ENCODE results near the gene BCO2.

Gene BCO2

DNA sequence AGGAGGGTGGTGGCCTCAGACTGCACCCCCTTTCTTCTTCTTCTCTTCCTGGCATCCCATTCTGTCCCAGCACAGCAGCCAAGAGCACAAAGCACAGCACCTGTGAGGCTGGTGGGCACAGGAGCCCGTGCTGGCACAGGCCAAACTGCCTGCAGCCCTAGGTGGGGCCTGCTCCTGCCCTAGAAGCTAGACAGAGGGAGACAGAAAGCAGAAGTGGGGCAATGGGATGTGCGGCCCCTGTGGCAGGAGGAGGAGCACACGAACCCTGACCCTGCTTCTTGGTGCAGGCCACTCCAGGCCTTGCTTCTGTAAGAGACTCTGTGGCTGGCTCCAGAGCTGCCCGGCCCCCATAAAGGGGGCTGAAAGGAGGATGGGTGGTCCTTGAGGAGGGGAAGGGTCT is 47.0 kb downstream of the BCO2 start:
- Mint-ChIP-seq H3K4me3 (no peak overlapping the region), H3K27ac (no peak overlapping the region), H3K9me3 (no peaks in the 10 kb centered on the region), H3K27me3 (no peaks in the 10 kb centered on the region), H3K4me1 (peaks cover 11% of the 10 kb centered on the region)
- no peak for DNase-seq
- ATAC-seq, result no peak

DNA sequence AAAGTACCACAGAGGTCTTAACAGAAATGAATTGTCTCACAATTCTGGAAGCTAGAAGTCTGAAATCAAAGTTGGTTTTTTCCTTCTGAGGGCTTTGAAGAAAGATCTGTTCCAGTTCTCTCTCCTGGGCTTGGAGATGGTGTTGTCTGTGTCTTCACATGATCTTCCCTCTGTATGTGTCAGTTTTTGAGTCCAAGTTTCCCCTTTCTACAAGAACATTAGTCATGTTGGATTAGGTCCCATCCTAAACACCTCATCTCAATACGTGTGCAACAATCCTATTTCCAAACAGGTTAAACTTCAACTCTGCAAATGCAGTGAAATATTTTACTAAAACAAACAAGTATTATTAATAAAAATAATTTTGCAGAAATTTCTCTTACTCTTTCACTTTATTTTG is 47.8 kb downstream of the BCO2 start:
- no peak for DNase-seq
- Mint-ChIP-seq H3K27me3 (no peaks in the 10 kb centered on the region), H3K27ac (no peak overlapping the region), H3K4me1 (peaks cover 19% of the 10 kb centered on the region), H3K4me3 (no peak overlapping the region), H3K9me3 (no peaks in the 10 kb centered on the region)
- no peak for ATAC-seq

DNA sequence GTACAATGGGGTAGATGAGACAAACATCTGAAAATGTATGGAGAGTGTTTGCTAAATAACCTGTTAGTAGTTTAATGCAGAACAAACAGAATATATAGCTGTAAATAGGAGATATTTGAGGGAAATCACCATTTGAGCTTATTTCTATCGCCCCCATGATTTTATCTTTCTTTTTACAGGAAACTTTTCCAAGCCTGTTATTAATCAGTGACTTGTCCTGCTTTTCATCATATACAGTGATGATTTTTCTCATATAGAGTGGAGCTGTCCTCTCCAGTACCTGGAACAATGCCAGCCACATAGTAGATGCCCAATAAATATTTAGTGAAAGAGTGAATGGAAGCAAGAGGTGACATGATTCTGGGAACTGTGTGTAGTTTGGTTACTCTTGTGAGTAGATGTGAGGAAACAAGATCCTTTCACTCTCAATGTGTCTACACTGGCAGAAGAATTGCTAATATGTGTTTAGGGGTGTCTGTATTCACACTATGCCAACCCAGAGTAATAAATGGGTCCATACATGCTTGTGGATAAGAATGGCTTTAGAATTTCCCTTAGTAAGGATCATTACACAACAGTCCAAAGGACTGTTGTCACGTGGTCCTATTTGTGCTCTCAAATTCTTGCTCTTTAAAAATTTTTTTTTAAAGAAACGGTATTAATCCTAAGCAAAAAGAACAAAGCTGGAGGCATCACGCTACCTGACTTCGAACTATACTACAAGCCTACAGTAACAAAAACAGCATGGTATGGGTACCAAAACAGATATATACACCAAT is 48.6 kb downstream of the BCO2 start:
- Mint-ChIP-seq H3K27me3 (no peaks in the 10 kb centered on the region), H3K4me3 (no peak overlapping the region), H3K27ac (no peak overlapping the region), H3K4me1 (peaks cover 25% of the 10 kb centered on the region), H3K9me3 (no peaks in the 10 kb centered on the region)
- no peak for DNase-seq
- ATAC-seq, result no peak

DNA sequence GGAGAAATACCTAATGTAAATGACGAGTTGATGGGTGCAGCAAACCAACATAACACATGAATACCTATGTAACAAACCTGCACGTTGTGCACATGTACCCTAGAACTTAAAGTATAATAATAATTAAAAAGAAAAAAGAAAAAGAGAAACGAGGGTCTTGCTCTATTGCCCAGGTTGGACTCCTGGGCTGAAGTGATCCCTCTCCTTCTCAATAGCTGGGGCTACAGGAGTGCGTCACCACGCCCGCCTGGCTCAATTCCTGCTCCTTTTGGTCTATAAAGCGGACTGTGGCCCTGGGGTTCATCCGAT is 50.4 kb downstream of the BCO2 start:
- no peak for DNase-seq
- peak overlapping the region; percentile 94 to 96 for H3K27ac Mint-ChIP-seq
- H3K4me3 Mint-ChIP-seq, result peak overlapping the region; percentile 79 to 90
- H3K4me1 Mint-ChIP-seq, result peaks cover 19% of the 10 kb centered on the region
- H3K27me3 Mint-ChIP-seq, result no peaks in the 10 kb centered on the region
- ATAC-seq, result no peak
- no peaks in the 10 kb centered on the region for H3K9me3 Mint-ChIP-seq

DNA sequence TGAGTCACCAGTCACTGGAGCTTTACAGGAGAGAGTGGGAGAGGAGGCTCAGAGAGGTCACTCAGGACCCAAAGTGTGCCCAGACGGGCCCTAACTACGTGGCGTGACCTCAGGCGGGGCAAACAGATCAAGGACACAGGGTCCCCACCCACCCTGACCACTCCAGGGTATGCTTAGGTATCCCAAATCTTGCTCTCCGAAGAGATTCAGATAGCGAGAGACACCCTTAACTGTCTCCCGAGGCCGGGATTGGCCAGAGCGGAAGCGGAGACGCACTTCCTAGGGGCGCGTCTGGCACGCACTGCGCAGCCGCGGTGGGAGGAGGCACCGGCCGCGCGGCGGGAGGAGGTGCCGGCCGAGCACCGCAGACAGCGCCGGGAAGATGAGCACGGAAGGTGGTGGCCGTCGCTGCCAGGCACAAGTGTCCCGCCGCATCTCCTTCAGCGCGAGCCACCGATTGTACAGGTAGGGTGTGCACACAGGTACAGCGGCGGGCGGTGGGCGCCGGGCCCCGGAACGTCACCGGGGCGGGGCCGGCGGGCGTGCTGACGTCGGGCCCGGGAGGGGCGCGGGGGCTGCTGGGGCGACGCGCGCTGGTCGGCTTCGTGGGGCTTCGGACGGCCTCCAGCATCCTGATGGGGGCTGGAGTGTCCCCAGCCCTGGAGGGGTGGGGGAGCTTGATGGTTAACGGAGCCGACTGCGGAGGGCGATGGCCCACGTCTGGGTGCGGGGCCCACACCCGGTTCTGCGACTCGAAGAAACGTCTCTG is 50.9 kb downstream of the BCO2 start, which contains the start of gene PTS:
TSS of gene PTS (plus strand) at position 367 of the 769 bp plus-strand sequence. CDS start at position 383, 16 bp downstream.
- no peaks in the 10 kb centered on the region for H3K27me3 Mint-ChIP-seq
- peaks cover 19% of the 10 kb centered on the region for H3K4me1 Mint-ChIP-seq
- H3K9me3 Mint-ChIP-seq, result no peaks in the 10 kb centered on the region
- H3K4me3 Mint-ChIP-seq, result peak within 1 kb of the TSS; percentile 79 to 90
- H3K27ac Mint-ChIP-seq, result peak within 1 kb of the TSS; percentile 94 to 96
- ATAC-seq, result peak; percentile 96
- DNase-seq, result peak; percentile 78 to 85

DNA sequence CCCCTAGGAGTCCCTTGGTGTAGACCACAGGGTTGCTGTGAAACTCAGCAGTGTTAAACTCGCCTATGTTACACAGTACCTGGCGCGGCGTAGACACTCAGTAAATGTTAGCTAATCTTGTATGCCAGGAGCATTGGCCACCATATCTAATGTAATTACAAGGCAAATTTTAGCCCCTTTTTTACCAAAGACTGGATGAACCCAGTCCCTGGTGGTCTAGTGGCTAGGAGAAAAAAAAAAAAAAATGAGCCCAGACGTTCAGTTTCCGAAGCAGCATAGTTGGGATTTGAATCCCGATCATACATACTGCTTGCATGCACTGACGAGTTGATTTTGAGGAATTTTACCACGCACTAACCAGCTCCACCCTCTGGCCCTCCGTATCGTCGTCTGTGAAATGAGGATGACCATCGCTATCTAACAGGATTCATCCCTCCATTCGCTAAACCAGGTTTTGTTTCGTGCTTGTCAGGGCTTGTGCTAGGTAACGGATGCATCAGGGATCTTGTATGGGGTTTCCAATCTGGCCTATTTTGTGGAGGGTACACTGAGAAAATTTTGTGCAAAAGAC is 51.6 kb downstream of the BCO2 start:
- no peaks in the 10 kb centered on the region for H3K27me3 Mint-ChIP-seq
- peak; percentile 82 for ATAC-seq
- H3K4me1 Mint-ChIP-seq, result peaks cover 19% of the 10 kb centered on the region
- H3K27ac Mint-ChIP-seq, result peak overlapping the region; percentile 94 to 96
- no peaks in the 10 kb centered on the region for H3K9me3 Mint-ChIP-seq
- peak overlapping the region; percentile 79 to 90 for H3K4me3 Mint-ChIP-seq
- DNase-seq, result no peak

DNA sequence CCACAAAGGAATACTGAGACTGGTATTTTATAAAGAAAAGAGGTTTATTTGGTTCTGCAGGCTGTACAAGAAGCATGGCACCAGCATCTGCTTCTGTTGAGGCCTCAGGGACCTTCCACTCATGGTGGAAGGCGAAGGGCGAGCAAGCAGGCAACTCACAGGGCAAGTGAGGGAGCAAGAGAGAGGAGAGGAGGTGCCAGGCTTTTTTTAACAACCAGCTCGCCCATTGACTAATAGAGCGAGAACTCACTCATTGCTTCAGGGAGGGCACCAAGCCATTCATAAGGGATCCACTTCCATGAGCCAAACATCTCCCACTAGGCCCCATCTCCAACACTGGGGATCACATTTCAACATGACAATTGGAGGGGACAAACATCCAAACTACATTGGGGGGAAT is 52.2 kb downstream of the BCO2 start:
- ATAC-seq (no peak), DNase-seq (no peak)
- H3K4me1 Mint-ChIP-seq, result peaks cover 19% of the 10 kb centered on the region
- H3K9me3 Mint-ChIP-seq, result no peaks in the 10 kb centered on the region
- no peaks in the 10 kb centered on the region for H3K27me3 Mint-ChIP-seq
- peak overlapping the region; percentile 79 to 90 for H3K4me3 Mint-ChIP-seq
- peak overlapping the region in 1 of 2 donors; percentile 59 for H3K27ac Mint-ChIP-seq

DNA sequence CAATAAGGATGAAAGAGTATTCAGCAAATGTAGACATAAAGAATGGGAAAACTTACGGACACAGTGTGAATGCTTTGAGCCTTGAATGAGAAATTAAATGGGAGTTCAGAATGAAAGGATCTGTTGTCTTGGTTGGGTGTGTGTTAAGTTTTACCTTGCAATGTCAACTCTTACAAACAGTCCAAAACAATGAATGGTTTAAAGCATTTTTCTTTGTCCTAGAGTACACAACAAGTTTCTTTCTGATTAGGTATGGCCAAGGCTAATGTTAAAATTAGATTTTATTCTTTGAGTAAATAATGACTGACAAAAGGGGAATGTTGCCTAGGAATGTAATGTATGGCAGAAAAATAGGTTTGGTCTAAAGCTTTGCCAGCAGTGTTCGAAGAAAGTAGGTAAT is 53.4 kb downstream of the BCO2 start:
- H3K27me3 Mint-ChIP-seq, result no peaks in the 10 kb centered on the region
- no peaks in the 10 kb centered on the region for H3K9me3 Mint-ChIP-seq
- no peak overlapping the region for H3K27ac Mint-ChIP-seq
- ATAC-seq, result no peak
- peaks cover 19% of the 10 kb centered on the region for H3K4me1 Mint-ChIP-seq
- H3K4me3 Mint-ChIP-seq, result no peak overlapping the region
- no peak for DNase-seq

DNA sequence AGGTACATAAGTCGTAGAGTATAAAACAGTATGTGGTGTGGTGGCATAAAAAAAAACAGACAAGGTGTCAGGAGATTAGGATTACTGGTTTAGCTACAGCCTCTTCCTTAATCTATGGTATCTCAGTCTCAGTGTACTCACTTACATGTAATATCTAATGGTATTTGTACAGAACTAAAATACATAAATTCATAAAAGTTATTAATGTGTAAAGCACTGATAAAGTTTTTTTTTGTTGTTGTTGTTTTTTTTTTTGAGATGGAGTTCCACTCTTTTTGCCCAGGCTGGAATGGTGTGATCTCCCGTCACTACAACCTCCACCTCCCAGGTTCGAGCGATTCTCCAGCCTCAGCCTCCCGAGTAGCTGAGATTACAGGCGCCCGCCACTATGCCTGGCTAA is 53.8 kb downstream of the BCO2 start:
- DNase-seq, result no peak
- ATAC-seq, result no peak
- Mint-ChIP-seq H3K4me3 (no peak overlapping the region), H3K27ac (no peak overlapping the region), H3K4me1 (peaks cover 19% of the 10 kb centered on the region), H3K27me3 (no peaks in the 10 kb centered on the region), H3K9me3 (no peaks in the 10 kb centered on the region)

DNA sequence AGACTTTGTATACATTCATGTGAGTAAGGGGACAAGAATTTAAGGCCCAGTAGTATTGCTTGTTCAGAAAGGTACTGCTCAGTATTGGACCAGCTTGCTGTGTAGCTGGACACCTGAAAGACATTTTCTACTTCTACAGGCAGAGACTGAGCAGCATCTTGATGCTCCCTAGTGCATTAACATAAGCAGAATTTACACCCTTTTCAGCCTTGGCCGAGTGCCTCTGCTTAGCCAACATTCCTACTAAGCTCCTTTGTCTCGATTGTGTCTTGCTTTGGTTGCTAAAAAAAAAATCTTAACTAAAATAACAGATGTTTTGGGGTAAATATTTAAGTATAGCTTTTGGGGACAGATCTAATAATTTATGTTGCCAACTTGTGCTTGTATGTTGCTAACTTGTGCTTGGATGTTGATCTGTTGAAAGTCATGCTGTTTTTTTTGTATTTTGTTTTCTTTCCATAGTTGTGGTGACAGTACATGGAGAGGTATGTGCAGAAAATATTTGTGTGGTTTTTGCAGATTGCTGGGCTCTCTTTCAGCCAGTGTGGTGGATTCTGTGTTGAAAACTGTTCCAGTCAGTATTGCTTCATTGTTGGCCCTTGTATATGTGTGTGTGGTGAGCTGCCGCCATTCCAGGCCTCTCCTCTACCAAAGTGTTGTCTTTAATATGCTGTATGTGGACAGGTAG is 54.6 kb downstream of the BCO2 start:
- no peak for ATAC-seq
- Mint-ChIP-seq H3K9me3 (no peaks in the 10 kb centered on the region), H3K4me3 (no peak overlapping the region), H3K27me3 (no peaks in the 10 kb centered on the region), H3K27ac (peak overlapping the region in 1 of 2 donors; percentile 19), H3K4me1 (peaks cover 19% of the 10 kb centered on the region)
- no peak for DNase-seq

DNA sequence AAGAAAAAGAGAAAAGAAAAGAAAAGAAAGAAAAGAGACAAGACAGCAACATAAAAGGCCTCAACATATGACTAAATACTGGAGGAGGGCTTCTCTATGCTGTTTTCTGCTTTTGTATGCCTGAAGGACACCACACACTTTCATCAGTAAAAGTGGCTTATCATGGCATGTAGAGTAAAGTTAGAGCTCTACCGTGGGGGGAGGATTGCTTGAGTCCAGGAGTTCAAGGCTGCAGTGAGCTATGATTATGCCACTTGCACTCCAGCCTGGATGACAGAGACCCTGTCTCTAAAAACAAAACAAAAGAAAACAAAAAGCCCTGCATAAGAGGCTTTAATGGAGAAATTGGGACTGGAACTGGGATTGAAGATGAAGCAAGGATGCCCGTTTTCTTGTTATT is 56.6 kb downstream of the BCO2 start:
- Mint-ChIP-seq H3K27me3 (no peaks in the 10 kb centered on the region), H3K4me1 (peaks cover 18% of the 10 kb centered on the region), H3K4me3 (no peak overlapping the region), H3K9me3 (no peaks in the 10 kb centered on the region), H3K27ac (no peak overlapping the region)
- DNase-seq (no peak), ATAC-seq (no peak)

DNA sequence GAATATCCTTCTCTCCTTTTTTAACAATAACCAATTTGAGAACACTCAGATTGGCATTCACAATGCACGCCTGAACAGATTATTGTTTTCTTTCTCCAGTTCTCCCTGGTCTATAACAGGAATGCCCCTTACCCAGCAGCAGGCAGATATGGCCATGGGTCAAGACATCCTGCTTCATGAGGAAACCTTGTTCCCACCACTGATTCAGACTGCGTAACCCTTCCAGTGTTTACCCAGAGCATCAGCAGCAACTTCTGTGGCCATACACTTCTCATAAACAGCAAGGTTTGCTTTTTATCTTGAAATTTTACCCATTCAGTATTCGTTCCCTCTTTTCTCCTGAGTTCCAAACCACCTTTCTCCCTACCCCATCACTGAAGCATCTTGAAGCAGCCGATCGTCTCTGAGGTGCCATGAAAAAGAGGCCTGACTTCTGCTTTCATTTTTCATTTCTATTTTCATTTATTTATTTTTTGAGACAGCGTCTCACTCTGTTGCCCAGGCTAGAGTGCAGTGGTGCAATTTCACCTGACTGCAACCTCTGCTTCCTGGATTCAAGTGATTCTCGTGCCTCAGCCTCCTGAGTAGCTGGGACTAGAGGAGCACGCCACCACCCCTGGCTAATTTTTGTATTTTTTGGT is 60.6 kb downstream of the BCO2 start:
- Mint-ChIP-seq H3K4me3 (no peak overlapping the region), H3K27ac (no peak overlapping the region)

DNA sequence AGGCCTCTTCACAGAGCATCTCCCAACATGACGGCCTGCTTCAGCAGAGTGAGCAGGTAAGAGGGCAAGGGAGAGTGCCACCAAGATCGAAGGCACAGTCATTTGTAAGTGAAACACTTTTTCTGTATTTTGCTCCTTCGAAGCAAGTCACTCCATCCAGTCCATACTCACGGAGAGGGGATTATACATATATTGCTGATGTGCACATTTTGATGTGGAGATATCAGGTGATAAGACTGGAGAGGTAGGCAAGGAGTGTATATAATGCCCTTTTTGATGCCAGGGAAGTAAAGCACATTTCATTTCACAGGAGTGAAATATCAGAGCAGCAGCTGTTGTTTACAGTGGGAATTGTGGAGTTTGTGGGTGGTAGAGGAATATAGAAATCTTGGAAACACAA is 62.1 kb downstream of the BCO2 start:
- ATAC-seq, result no peak
- Mint-ChIP-seq H3K4me1 (no peaks in the 10 kb centered on the region), H3K27me3 (no peaks in the 10 kb centered on the region), H3K27ac (no peak overlapping the region), H3K4me3 (no peak overlapping the region), H3K9me3 (no peaks in the 10 kb centered on the region)
- no peak for DNase-seq

More for the DNA sequence above, 60.6 kb downstream of the BCO2 start:
- H3K27me3 Mint-ChIP-seq, result no peaks in the 10 kb centered on the region
- no peaks in the 10 kb centered on the region for H3K4me1 Mint-ChIP-seq
- DNase-seq, result no peak
- no peaks in the 10 kb centered on the region for H3K9me3 Mint-ChIP-seq
- ATAC-seq, result no peak

DNA sequence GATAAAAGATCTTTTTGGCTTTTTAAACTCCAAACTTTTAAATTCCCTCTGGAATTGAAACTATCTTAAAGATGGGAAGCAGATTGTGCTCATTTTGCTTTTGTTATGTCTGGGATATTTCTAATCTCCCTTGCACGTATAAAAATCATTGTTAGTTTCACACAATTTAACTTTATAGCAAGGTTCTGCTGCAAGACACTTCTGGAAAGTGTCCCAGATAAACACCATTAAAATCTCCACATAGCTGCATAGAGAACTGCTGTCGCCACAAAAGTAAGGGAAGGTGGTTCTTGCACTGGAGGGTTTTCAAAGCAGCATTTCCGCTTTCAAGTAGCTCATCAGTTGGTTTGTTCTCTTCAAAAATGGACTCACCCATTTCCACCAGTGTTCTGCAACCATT is 62.7 kb downstream of the BCO2 start:
- Mint-ChIP-seq H3K4me3 (no peak overlapping the region), H3K27me3 (no peaks in the 10 kb centered on the region), H3K27ac (no peak overlapping the region), H3K9me3 (no peaks in the 10 kb centered on the region), H3K4me1 (no peaks in the 10 kb centered on the region)
- no peak for DNase-seq
- ATAC-seq, result no peak

DNA sequence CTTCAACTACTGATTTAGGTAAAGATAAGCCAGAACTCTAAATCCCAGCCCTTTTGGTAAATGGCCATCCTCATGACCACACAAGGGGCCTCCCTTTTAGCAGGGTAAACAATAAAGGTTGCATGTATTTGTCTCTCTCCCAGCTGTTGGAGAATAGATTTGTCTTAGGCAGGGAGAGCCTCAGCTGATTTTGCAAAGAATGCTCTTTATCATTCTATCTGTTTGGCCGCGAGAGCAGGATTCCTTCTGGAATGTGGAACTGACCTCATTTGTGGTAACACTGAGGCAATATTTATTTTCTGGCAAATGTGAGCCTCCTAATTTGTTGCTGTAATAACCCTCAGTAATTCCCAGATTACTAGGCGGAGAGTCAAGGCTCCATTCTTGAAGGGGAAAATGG is 66.2 kb downstream of the BCO2 start:
- Mint-ChIP-seq H3K27ac (no peak overlapping the region), H3K9me3 (peaks cover 11 to 18% of the 10 kb centered on the region in 2 donors)

More for the DNA sequence above, 66.2 kb downstream of the BCO2 start:
- Mint-ChIP-seq H3K4me1 (no peaks in the 10 kb centered on the region), H3K27me3 (no peaks in the 10 kb centered on the region), H3K4me3 (no peak overlapping the region)
- DNase-seq (no peak), ATAC-seq (no peak)
